Kidney (tissue), 14 donors: ENCODE data around the gene SYT9. TPM values are rescaled to one million over a fixed set of nuclear protein-coding genes. Genes with fewer than 3 reads are reported as not detected.

Experiments used
- DNase-seq, 5 donors: peaks; one replicate each; pipeline ENCODE4 v3.0.0-alpha.2; 2013 to 2020
- FAIRE-seq: peaks from 2 replicates; lab custom pipeline; 2012; peaks lifted over from hg19 to GRCh38; lab: Jason Lieb, UNC
- H3K27ac ChIP-seq, 2 donors: one replicate each; pipeline ENCODE4 v1.7.0; 2013; ENCODE audit warnings: low read depth in 2 of 2, low read length in 2 of 2, inconsistent platforms in 1 of 2
- H3K27me3 ChIP-seq: one replicate; pipeline ENCODE4 v1.7.1; 2013; ENCODE audit warnings: low read length, inconsistent platforms; ENCODE audit not compliant: control insufficient read depth, insufficient read depth
- H3K36me3 ChIP-seq, 3 donors: one replicate each; pipeline versions ENCODE4 v1.7.0 to v1.7.1; 2013; ENCODE audit warnings: low read length in 3 of 3, control low read depth in 1 of 3, inconsistent platforms in 1 of 3; ENCODE audit not compliant: insufficient read depth in 3 of 3, control insufficient read depth in 2 of 3
- H3K4me1 ChIP-seq, 3 donors: one replicate each; pipeline versions ENCODE4 v1.7.0 to v1.7.1; 2013; ENCODE audit warnings: low read length in 3 of 3, inconsistent platforms in 1 of 3, low read depth in 1 of 3; ENCODE audit not compliant: control insufficient read depth in 2 of 3, insufficient read depth in 2 of 3
- H3K4me3 ChIP-seq, 3 donors: one replicate each; pipeline versions ENCODE4 v1.7.0 to v1.8.1; 2013; ENCODE audit warnings: low read length in 3 of 3, control low read depth in 1 of 3, inconsistent platforms in 1 of 3
- H3K9ac ChIP-seq, 3 donors: one replicate each; pipeline versions ENCODE4 v1.7.0 to v1.7.1; 2013; ENCODE audit warnings: low read length in 3 of 3, control low read depth in 1 of 3, inconsistent platforms in 1 of 3
- H3K9me3 ChIP-seq, 3 donors: one replicate each; pipeline versions ENCODE4 v1.7.0 to v1.7.1; 2013; ENCODE audit warnings: low read length in 3 of 3, control low read depth in 1 of 3, inconsistent platforms in 1 of 3; ENCODE audit not compliant: control insufficient read depth in 2 of 3, insufficient read depth in 1 of 3
- intact Hi-C: fragments of 100-400 bp; cut with DNase I; formaldehyde crosslinking; loops from one replicate; pipeline ENCODE4 v1.11.1; 2022
- polyA plus RNA-seq: library from polyadenylated mRNA; stranded (reverse); fragments of 350-450 nt; fragmentation: Illumina TruSeq; extraction: RNeasy Lipid Tissue Mini Kit (QIAGEN cat#74804); gene quantifications from one replicate; pipeline ENCODE4 v1.2.3, GENCODE V29; 2014; ENCODE audit warnings: low read depth, low replicate concordance; ENCODE audit not compliant: insufficient read depth
- total RNA-seq: library from RNA; stranded (reverse); fragmentation: NEBNext Ultra II Directional; extraction: Animal tissue kit (Norgen Biotek cat#: 25700); gene quantifications from one replicate; pipeline ENCODE4 v1.2.1, GENCODE V29; 2021
- TF ChIP-seq, protein P1 (sequence below): IDR thresholded peaks from 3 replicates; pipeline ENCODE4 v1.5.1; 2012; ENCODE audit warnings: mild to moderate bottlenecking, moderate library complexity, borderline replicate concordance; ENCODE audit not compliant: insufficient read depth; ENCODE audit errors: extremely low read depth
- donor health status: control.
- donor health status: control.
- donor health status: control.
- donor health status: control.
- donor health status: control.
- donor health status: DM: yes; HTN: yes; CAD: no.
- donor health status: Normal renal cell carcinoma (clear cell type).

The SYT9 gene
- total and polyA plus RNA-seq, 2 donors from 2014 or later: 1.5 to 2.7 TPM

GRCh38 chr11:7442588-7443215 is 191.0 kb downstream of the SYT9 start:
- Histone ChIP-seq H3K9me3 (no peaks in the 10 kb centered on the region), H3K27me3 (no peaks in the 10 kb centered on the region), H3K36me3 (no peaks in the 10 kb centered on the region), H3K4me1 (peaks cover 0 to 4% (median 0%) of the 10 kb centered on the region in 3 donors), H3K4me3 (no peak overlapping the region), H3K27ac (no peak overlapping the region), H3K9ac (no peak overlapping the region)
- intact Hi-C loops: no loop called here
- peak; percentile 63 to 79 (median 66) for DNase-seq
- no peak for FAIRE-seq
- TF ChIP-seq, protein P1, sequence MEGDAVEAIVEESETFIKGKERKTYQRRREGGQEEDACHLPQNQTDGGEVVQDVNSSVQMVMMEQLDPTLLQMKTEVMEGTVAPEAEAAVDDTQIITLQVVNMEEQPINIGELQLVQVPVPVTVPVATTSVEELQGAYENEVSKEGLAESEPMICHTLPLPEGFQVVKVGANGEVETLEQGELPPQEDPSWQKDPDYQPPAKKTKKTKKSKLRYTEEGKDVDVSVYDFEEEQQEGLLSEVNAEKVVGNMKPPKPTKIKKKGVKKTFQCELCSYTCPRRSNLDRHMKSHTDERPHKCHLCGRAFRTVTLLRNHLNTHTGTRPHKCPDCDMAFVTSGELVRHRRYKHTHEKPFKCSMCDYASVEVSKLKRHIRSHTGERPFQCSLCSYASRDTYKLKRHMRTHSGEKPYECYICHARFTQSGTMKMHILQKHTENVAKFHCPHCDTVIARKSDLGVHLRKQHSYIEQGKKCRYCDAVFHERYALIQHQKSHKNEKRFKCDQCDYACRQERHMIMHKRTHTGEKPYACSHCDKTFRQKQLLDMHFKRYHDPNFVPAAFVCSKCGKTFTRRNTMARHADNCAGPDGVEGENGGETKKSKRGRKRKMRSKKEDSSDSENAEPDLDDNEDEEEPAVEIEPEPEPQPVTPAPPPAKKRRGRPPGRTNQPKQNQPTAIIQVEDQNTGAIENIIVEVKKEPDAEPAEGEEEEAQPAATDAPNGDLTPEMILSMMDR: peak; percentile 84

DNA sequence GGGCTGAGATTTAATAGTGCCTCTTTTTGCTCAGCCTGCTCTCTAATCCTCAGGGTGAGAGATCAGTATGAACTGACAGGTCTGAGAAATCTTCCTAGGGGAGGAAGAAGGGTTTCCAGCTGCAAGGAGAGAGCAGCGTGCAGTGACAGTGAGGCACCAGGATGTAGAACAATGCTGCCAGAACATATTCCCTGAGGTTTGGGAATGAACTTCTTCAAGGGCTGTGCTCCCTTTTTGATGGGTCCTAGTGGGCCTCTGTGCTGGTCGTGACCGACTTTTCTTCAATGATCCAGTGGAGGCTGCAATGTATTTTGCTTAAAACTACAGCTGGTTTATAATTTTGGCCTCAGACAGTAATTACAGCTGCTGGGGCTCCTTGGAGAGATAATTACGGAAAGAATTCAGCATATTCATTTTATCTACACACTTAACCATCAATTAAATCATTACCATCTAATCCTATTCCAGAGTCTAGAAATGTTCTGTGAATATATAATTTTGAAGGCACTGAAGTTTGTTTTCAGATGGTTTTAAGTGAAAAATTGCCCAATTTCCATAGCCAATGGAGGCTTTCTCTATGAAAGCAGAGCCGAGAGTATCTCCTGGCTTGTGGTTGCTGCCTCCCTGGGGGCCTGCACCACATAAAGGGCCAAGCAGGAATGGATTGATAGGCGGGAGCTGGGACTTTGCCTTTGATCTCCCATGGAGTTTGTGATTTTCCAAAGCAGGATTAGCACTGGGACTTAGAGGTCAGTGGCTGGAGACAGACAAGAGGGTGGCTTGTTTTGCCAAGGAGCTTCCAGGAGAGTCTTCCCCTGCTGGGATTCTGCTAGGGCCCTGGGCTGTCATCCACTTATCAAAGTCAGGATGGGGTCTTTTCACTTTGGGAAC is 192.6 kb downstream of the SYT9 start:
- H3K9ac ChIP-seq: no peak overlapping the region
- H3K4me3 ChIP-seq: no peak overlapping the region
- H3K27me3 ChIP-seq: no peaks in the 10 kb centered on the region
- no peaks in the 10 kb centered on the region for H3K9me3 ChIP-seq
- FAIRE-seq: no peak
- H3K4me1 ChIP-seq: peaks cover 0 to 5% (median 0%) of the 10 kb centered on the region in 3 donors
- no peak for DNase-seq
- TF ChIP-seq, protein P1: no peak
- H3K27ac ChIP-seq: no peak overlapping the region
- no peaks in the 10 kb centered on the region for H3K36me3 ChIP-seq
- intact Hi-C loops: no loop called here

GRCh38 chr11:7445564-7445963 is 193.9 kb downstream of the SYT9 start:
- no peak for DNase-seq
- TF ChIP-seq, protein P1: no peak
- peak overlapping the region in 1 of 3 donors; percentile 18 for H3K4me3 ChIP-seq
- no peak overlapping the region for H3K27ac ChIP-seq
- H3K27me3 ChIP-seq: no peaks in the 10 kb centered on the region
- no peaks in the 10 kb centered on the region for H3K36me3 ChIP-seq
- intact Hi-C loops: no loop called here
- FAIRE-seq: no peak
- peaks cover 0 to 7% (median 0%) of the 10 kb centered on the region in 3 donors for H3K4me1 ChIP-seq
- H3K9ac ChIP-seq: no peak overlapping the region
- no peaks in the 10 kb centered on the region for H3K9me3 ChIP-seq
